HL-60/S4 treated with phorbol 12-myristate 13-acetate at 8.2 ng/mL for 4 days and 3 days (cell line): ENCODE data around the gene NYAP1.
"Not testable (repeated sequence)": the region's sequence is repeated elsewhere in the genome, so short reads cannot be mapped to it uniquely, and the experiment has no call there.

Experiments
- in situ Hi-C: fragments of 300-500 bp; cut with MboI; formaldehyde crosslinking; loops from 2 replicates; pipeline ENCODE4 v1.15.0; 2022; ENCODE audit warnings: low sequenced_read_pairs

The NYAP1 gene

DNA sequence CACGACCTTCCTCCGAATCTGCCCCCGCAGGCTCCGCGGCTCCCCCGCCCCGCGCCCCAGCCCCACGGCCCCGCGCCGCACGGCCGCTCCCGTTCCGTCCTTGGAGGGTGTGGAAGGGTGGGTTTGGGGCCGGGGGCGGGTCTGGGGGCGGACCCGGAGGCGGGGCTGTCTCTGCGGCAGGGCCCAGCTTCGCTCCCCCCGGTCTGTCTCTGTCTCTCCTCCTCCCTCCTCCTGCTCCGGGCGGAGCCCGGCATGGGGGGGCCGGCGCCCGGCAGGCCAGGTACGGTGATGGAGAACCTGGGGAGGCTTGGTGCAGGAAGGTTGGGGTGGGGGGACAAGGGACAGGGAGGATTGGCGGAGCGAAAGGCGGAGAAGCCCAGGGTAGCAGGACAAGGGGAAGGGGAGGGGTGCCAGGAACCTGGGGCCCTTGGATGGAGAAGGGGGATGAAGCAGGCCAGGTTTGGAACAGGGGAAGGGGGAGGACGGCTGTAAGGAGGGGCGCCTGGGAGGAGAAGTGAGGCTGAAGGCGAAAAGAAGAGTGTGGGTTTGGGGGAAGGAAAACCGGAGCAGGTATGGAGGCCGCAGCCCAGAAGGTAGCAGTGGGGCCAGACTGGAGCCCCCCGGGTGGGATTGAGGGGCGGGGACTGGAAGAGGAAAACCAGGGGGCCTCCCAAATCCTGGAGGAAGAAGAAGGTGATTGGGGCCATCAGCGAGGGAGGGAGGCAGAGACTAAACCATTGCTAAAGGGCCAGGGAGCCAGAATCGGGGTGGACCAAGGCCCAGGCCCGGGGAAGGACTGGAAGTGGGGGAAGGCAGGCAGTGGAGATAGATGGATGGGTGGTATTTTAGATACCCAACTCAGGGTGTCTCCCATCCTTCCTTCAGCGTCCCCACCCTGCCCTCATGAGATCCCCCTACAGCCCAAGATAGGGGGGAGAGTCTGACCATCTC lies at the start of gene NYAP1:
TSS of gene NYAP1 (plus strand) at position 206 of the 951 bp plus-strand sequence. CDS start 1,385 bp downstream, outside the sequence.
- in situ Hi-C loops = no loop called here

DNA sequence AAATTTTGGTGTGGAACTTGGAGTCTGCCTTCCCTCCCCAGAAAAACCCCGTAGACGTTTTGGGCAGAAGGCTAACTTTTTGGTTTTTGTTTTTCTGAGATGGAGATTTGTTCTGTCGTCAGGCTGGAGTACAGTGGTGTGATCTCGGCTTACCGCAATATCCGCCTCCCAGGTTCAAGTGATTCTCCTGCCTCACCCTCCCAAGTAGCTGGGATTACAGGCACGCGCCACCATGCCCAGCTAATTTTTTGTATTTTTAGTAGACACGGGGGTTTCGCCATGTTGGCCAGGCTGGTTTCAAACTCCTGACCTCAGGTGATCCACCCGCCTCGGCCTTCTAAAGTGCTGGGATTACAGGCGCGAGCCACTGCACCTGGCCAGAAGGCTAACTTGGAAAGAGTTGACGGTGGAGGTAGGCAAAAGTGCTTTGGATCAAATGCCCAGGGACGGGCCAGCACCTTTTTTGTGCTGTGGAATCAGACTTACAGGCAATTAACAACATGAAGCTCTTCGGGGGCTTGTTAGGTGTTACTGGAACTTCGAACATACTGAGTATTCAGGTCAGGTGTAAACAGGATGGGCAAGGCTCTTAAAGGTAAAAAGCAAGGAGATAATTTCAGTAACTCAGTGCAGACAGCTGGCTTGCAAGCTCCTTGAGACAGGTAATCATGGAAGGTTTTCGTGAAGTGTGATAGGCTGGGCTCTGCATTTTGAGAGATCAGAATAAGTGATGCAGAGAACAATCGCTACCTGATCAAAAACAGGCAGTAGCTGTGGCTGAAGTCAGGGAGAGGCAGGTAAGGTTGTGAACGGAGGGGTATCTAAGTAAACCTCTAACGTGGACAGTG lies 49.2 kb upstream of the NYAP1 start:
- in situ Hi-C loops = no loop called here

DNA sequence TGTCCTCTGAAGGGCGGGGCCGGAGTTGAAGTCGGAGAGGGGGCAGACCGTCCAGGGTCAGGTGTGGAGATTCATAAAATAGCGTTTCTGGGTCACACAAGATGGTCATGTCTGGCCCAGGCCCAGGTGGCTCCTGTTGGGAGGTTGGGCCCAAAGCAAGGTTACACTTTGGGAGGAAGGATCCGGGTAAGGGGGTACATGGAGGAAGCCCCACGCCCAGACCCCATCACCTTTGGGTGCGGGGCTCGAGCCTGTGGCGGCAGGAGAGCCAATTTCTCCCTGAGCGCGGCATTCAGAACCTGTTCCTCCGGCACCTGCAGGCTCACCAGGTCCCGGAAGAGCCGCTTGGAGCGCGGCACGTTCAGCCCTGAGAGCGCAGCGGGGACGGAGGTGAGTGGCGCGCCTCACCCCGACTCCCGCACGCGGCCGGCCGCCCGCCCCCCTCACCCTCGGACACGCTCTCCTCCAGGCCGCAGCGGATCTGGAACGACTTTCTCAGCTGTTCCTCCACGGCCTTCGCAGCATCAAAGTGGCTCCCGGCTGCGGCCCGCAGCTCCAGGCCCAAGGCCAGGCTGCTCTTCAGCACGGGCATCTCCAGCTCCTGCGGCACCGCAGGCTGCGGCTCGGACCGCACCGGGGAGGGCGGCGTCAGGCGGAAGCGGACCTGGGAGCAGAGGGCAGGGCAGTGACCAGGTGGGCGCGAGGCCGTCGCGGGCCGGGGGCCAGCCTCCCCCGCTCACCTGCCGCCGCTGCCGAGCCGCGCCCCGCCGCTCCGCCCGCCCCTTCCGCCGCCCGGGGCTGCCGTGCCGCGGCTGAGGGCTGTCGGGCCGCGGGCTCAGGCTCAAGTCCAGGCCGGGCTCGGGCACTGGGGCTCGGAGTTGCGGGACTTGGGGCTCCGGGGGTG lies 48.1 kb upstream of the NYAP1 start:
- in situ Hi-C loops = no loop called here

DNA sequence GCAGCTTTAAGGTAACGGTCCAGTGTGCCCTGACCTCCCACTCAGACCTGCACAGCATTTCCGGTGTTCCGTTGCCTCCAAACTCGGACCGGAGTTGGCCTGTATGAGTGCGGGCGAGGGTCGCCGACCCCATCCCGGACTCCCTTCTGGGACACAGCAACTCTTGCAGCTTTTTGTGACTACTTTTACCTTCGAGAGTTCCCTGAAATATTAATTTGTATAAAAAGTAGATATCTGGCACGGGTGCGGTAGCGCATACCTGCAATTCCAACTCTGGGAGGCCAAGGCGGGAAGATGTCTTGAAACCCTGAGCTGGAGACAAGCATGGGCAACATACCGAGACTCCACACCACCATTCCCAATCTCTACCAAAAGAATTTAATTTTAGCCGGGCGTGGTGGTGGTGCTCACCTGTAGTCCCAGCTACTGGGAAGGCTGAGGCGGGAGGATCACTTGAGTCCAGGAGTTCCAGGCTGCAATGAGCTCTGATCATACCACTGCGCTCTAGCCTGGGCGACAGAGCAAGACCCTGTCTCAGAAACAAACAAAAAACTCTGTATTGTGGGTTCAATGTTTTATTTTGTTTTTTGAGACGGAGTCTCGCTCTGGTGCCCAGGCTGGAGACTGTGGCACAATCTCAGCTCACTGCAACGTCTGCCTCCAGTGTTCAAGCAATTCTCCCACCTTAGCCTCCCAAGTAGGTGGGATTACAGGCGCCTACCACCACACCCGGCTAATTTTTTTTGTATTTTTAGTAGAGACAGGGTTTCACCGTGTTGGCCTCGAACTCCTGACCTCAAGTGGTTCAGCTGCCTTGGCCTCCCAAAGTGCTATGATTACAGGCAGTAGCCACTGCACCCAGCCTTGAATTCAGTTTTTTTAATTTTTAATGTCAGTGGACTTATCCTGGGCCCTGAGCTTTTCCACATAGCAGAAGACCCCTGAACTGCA lies 46.3 kb upstream of the NYAP1 start:
- in situ Hi-C loops = no loop called here

DNA sequence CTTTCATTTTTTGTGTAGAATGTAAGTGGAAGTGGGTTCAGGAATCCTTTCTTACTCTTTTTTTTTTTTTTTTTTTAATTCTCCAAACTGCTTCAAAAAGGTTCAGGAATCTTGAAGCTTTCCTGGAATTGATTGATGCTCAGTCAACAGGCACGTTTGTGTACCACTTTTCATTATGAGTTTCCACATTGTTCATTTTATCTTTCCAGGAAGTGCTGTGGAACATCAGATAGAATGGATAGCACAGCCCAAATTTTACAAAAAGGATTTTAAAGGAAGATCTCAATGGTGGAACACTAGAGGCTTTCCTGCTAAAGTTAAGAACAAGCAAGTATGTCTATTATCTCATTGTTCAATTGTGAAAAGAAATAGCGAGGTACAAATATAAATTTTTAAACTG lies 45.6 kb upstream of the NYAP1 start:
- in situ Hi-C loops = no loop called here

DNA sequence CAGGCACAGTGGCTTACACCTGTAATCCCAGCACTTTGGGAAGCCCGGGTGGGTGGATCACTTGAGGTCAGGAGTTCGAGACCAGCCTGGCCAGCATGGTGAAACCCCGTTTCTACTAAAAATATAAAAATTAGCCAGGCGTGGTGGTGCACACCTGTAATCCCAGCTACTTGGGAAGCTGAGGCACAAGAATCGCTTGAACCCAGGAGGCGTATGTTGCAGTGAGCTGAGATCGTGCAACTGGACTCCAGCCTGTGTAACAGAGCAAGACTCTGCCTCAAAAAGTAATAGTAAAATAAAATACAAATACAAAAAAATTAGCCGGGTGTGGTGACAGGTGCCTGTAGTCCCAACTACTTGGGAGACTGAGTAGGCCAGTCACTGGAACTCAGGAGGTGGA lies 45.0 kb upstream of the NYAP1 start:
- in situ Hi-C loops = not testable (repeated sequence)

DNA sequence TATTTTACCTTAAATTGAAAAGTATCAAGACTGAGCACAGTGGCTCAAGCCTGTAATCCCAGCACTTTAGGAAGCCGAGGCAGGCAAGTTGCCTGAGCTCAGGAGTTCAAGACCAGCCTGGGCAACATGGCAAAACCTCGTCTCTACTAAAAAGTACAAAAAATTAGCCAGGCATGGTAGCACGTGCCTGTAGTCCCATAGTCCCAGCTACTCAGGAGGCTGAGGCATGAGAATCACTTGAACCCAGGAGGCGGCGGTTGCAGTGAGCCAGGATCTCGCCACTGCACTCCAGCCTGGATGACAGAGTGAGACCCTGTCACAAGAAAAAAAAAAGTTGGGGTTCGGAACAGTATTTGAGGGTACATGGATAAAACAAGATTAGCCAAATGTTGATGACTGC lies 44.5 kb upstream of the NYAP1 start:
- in situ Hi-C loops = not testable (repeated sequence)

DNA sequence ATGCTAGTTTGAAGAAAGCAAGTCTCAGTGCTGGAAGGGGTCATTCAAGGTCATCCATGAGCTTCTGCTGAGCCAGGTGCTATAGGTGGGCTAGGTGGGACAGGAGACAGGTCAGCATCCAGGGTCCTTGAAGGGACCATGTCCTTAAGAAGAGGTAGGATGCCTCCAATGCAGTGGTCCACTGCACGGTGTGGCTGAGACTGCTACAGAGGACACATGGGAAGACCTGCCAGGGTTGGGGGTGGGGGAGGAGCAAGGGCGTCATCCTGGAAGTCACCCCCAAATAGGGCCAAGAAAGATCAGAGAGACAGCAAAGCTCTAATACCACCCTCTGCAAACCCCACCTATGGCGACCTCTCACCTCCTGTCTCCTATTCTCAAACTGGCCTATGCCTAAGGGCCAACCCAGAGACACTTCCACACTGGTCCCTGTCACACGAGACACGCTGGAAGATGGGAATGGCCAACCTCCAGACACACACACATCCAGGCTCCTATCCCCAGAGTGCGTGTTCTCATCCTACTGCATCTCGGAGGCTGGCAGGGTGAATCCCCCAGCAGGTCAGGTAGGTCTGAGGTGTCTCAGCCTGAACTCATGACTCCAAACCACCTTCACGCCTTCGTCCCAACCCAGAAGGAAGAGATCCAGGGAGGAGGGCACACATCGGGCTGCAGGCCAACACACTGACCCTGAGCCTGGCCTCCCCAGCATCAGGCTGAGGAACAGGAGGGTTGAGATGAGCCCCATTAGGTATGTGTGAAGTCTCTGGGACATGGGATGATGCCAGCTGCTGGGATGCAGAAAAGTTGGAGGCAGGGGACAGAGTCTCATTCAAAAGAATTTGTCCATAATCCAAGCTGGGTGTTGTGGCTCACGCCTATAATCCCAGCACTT lies 41.8 kb upstream of the NYAP1 start:
- in situ Hi-C loops = no loop called here

DNA sequence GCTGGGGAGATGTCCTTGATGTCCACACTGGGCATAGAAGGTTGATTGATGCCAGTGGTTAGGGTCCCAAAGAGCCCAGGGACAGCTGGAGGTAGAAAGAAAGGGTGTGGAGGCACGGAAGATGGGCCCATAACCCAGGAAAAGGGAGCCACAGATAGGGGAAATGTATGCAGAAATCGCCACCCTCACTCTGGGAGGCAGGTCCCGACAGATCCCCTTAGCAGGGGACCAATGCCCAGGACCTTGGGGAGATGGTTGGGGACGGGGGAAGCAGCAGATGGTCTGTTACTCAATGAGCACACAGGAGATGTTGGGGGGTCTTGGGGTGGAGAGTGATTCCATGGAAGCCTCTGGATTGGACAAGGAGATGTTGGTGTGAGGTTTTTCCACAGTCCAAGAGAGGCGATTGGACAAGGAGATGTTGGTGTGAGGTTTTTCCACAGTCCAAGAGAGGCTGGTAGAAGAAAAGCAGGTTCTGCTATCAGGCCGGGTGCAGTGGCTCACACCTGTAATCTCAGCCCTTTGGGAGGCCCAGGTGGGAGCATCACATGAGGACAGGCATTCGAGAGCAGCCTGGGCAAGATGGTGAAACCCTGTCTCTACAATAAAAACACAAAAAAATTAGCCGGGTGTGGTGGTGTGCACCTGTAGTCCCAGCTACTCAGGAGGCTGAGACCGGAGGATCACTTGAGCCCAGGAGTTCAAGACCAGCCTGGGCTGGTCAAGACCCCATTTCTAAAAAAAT lies 40.5 kb upstream of the NYAP1 start:
- in situ Hi-C loops = no loop called here

DNA sequence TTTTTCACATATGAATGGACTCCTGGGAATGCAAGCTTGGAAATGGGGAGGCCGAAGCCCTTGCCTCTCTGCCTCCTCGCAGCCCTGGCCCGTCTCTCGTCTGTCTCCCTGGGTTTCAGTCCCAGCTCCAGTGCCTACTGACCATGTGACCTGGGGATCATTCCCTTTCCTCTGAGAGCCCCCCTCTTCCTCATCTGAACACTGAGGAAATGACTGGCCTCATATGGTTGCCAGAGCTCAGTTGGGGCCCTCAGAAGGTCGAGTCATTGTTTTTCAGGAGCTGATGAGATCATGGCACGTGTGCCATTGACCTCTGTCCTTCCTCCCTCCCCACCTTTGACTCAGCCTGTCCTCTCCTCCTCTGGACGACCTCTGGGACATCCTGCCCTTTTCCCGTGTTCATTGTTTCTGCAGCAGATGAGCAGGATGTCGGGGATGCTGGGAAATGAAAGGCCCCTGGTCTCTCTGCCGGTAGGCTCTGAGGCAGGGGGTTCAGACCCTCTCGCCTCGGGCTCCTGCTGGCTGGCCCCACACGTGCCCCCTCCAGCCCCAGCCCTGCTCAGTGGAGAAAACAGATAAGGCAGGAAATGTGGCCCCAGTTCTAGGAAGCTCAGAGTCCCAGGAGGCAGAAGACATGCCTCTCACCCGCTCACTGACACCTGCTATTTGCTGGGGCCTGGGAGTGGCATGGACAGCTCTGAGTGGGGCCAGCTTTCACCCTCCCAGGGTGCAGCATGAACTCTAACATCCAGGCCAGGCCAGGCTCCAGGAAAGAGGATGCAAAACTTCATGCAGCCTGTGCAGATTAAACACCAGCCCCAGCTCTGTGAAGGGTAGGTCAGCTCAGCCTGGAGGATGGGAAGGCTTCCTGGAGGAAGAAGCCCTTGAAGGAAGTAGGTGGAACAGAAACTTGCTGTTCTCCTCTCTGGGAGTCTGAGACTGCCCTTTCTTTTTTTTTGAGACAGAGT lies 39.1 kb upstream of the NYAP1 start:
- in situ Hi-C loops = no loop called here

DNA sequence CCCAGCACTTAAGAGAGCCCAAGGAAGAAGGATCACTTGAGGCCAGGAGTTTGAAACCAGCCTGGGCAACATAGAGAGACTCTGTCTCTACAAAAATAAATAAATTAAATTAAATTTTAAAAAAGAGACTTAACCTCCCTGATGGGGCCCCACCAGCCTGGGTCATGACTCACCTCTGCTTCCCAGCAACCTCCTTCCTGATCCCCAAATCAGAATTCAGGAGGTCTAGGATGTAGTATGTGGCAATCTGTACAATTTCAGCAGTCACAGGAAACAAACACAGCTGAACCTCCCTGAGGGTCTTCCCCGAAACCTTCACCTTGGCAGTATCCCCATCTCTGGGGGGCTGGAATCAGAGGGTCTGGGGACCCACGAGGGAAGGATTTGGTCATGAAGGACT lies 37.7 kb upstream of the NYAP1 start:
- in situ Hi-C loops = no loop called here

DNA sequence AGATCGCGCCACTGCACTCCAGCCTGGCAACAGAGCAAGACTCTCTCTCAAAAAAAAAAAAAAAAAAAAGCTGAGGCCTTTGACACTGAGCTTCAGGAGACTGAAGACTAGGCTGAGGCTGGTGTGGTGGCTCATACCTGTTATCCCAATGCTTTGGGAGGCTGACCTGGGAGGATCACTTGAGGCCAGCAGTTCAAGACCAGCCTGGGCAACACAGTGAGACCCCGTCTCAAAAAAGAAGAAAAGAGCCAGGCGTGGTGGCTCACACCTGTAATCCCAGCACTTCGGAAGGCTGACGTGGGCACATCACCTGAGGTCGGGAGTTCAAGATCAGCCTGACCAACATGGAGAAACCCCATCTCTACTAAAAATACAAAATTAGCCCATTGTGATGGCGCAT lies 36.4 kb upstream of the NYAP1 start:
- in situ Hi-C loops = not testable (repeated sequence)

DNA sequence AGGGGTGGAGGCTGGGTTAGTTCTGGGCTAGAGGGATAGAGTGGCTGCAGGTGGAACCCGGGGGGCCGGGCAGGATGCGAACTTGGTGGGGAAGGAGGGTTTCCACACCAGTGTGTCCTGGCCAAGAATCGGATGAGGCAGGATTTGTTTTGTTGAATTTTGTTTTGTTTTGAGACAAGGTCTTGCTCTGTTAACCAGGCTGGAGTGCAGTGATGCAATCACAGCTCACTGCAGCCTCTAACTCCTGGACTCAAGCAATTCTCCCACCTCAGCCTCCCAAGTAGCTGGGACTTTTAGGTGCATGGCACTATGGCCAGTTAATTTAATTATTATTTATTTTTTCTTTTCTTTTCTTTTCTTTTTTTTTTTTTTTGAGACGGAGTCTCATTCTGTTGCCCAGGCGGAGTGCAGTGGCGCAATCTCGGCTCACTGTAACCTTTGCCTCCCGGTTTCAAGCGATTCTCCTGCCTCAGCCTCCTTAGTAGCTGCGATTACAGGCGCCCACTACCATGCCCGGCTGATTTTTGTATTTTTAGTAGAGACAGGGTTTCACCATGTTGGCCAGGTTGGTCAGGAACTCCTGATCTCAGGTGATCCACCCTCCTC lies 34.4 kb upstream of the NYAP1 start:
- in situ Hi-C loops = no loop called here

DNA sequence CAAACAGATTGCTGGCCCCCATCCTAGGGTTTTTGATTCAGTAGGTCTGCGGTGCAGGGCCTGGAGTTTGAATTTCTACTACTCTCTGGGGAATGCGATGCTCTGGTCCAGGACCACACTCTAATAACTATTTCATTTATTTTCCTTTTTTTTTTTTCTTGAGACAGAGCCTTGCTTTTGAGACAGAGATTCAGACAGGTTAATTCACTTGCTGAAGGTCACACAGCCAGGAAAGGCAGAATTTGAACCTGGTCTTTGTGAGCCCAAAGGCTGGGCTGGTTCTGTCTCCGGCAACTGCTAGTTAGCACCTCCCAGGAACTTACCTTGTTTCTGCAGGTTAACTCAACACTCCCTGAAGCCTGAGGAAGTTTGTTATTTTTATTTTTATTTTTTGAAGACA lies 31.2 kb upstream of the NYAP1 start:
- in situ Hi-C loops = no loop called here

DNA sequence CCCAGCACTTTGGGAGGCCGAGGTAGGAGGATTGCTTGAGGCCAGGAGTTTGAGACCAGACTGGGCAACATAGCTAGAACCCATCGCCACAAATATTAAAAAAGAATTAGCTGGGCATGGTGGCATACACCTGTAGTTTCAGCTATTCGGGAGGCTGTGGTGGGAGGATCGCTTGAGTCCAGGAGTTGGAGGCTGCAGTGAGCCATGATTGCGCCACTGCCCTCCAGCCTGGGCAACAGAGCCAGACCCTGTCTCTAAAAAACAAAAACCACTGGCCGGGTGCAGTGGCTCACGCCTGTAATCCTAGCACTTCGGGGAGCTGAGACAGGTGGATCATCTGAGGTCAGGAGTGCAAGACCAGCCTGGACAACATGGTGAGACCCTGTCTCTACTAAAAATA lies 29.9 kb upstream of the NYAP1 start:
- in situ Hi-C loops = not testable (repeated sequence)

DNA sequence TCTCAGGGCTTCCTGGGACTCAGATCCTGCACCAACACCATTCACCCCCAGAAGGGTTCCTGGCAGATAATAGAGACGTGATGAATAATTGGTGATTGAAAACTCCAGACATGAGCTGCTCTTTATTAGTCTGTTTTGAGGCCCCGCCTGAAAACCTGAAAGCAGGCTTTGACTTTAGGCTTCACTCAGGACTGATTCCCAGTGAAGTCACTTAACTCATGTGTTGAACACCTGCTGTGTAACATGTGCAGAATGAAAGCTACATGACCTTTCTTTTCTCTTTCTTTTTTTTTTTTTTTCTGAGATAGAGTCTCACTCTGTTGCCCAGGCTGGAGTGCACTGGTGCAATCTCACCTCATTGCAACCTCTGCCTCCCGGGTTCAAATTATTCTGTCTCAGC lies 28.5 kb upstream of the NYAP1 start:
- in situ Hi-C loops = no loop called here
